ENCODE measurements around the gene RASGRF2.

DNA sequence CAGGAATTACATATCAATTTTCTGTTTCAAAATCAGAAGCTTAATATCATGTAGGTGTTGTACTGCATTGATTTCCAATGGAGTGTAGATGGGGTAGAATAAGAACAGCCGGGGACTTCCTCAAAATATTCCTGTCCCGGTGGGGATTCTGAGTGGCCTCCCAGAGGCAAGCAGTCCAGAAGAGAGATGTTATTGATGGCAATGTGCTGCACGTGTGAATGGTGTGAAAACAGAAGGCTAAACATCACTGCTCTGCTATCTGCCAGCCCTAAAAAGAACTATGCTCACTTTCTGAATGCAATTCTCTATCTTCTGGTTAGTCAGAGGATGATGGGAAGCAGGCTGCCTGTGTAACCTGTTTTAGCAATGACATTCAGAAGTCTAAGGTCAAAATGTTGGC is 181.9 kb downstream of the RASGRF2 start:
- TF ChIP-seq, protein P1, sequence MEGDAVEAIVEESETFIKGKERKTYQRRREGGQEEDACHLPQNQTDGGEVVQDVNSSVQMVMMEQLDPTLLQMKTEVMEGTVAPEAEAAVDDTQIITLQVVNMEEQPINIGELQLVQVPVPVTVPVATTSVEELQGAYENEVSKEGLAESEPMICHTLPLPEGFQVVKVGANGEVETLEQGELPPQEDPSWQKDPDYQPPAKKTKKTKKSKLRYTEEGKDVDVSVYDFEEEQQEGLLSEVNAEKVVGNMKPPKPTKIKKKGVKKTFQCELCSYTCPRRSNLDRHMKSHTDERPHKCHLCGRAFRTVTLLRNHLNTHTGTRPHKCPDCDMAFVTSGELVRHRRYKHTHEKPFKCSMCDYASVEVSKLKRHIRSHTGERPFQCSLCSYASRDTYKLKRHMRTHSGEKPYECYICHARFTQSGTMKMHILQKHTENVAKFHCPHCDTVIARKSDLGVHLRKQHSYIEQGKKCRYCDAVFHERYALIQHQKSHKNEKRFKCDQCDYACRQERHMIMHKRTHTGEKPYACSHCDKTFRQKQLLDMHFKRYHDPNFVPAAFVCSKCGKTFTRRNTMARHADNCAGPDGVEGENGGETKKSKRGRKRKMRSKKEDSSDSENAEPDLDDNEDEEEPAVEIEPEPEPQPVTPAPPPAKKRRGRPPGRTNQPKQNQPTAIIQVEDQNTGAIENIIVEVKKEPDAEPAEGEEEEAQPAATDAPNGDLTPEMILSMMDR (IDR thresholded peaks at IDR 0.05): no peak
- TF ChIP-seq POLR2A (IDR thresholded peaks at IDR 0.05): no peak

All from uterus (tissue), 2 donors.